Thyroid gland (tissue), 4 donors: ENCODE results near the gene NTRK2.

Source experiments
- POLR2A ChIP-seq, 2 donors: fragments of 450-650 bp; IDR thresholded peaks; one replicate each; pipeline ENCODE4 v1.6.1; 2017; ENCODE audit warnings: antibody characterized with exemption in 2 of 2, mild to moderate bottlenecking in 2 of 2, moderate library complexity in 1 of 2
- TF ChIP-seq, protein P1 (sequence below), 6 experiments: fragments of 200-600 bp in 3 of 6; fragments of 450-650 bp in 3 of 6; sonication (generic) in 3 of 6; IDR thresholded peaks; one replicate each; pipeline ENCODE4 v1.5.1; 2016 to 2019; ENCODE audit warnings: antibody characterized with exemption in 6 of 6, mild to moderate bottlenecking in 2 of 6, inconsistent platforms in 1 of 6, moderate library complexity in 1 of 6

DNA sequence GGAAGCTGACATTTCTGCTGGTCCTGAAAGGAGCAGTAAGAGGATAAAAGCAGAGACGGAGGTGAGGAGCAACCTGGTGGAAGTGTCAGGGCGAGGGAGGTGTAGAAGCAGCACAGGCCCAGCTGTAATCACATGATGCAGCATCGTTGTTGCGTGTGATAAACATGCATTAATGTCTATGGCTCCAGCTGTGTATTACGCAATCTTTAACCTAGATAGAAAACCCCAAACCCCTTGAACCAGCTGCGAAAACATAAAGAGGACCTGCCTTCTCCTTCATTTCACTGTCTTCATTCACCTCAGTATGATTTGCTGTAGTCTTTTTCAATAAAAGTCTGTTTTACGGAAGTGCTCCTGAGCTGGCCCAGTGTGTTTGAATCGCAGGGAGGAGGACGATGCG is 162.9 kb downstream of the NTRK2 start:
- TF ChIP-seq POLR2A (IDR thresholded peaks at IDR 0.05) = no peak
- TF ChIP-seq, protein P1, sequence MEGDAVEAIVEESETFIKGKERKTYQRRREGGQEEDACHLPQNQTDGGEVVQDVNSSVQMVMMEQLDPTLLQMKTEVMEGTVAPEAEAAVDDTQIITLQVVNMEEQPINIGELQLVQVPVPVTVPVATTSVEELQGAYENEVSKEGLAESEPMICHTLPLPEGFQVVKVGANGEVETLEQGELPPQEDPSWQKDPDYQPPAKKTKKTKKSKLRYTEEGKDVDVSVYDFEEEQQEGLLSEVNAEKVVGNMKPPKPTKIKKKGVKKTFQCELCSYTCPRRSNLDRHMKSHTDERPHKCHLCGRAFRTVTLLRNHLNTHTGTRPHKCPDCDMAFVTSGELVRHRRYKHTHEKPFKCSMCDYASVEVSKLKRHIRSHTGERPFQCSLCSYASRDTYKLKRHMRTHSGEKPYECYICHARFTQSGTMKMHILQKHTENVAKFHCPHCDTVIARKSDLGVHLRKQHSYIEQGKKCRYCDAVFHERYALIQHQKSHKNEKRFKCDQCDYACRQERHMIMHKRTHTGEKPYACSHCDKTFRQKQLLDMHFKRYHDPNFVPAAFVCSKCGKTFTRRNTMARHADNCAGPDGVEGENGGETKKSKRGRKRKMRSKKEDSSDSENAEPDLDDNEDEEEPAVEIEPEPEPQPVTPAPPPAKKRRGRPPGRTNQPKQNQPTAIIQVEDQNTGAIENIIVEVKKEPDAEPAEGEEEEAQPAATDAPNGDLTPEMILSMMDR (IDR thresholded peaks at IDR 0.05) = no peak
